ENCODE measurements around the gene ENAH. TPM values are rescaled to one million over a fixed set of nuclear protein-coding genes. Genes with fewer than 3 reads are reported as not detected.
A peak's percentile ranks its signal among the peaks of the same experiment; 100 is the strongest.
"Not testable (repeated sequence)": the region's sequence is repeated elsewhere in the genome, so short reads cannot be mapped to it uniquely, and the experiment has no call there.

The ENAH gene
- total RNA-seq, 1 experiment from 2014 or later = 19.4 TPM

GRCh38 chr1:225529726-225530125 is 123.2 kb downstream of the ENAH start:
- DNase-seq (ENCODE audit: low spot score) = no peak

- DNase-seq (ENCODE audit: low spot score) = no peak
Measured at GRCh38 chr1:225527575-225527974, 125.3 kb downstream of the ENAH start.

GRCh38 chr1:225526878-225527277 is 126.0 kb downstream of the ENAH start:
- no peak for DNase-seq (ENCODE audit: low spot score)

- no peak for DNase-seq (ENCODE audit: low spot score)
Measured at GRCh38 chr1:225525377-225525776, 127.5 kb downstream of the ENAH start.

GRCh38 chr1:225524570-225524969 is 128.4 kb downstream of the ENAH start:
- no peak for DNase-seq (ENCODE audit: low spot score)

- no peak for DNase-seq (ENCODE audit: low spot score)
Measured at GRCh38 chr1:225523263-225523950, 129.5 kb downstream of the ENAH start.

- no peak for DNase-seq (ENCODE audit: low spot score)
Measured at GRCh38 chr1:225522588-225523262, 130.2 kb downstream of the ENAH start.

- no peak for DNase-seq (ENCODE audit: low spot score)
Measured at GRCh38 chr1:225520587-225521227, 132.2 kb downstream of the ENAH start.

GRCh38 chr1:225519166-225519863 is 133.6 kb downstream of the ENAH start:
- DNase-seq (ENCODE audit: low spot score) = no peak

GRCh38 chr1:225517697-225518096 is 135.2 kb downstream of the ENAH start:
- no peak for DNase-seq (ENCODE audit: low spot score)

GRCh38 chr1:225517221-225517620 is 135.7 kb downstream of the ENAH start:
- no peak for DNase-seq (ENCODE audit: low spot score)

GRCh38 chr1:225514671-225515081 is 138.2 kb downstream of the ENAH start:
- DNase-seq (ENCODE audit: low spot score) = no peak

GRCh38 chr1:225513576-225513975 is 139.3 kb downstream of the ENAH start:
- DNase-seq (ENCODE audit: low spot score) = not testable (repeated sequence)

GRCh38 chr1:225511828-225512381 is 141.0 kb downstream of the ENAH start:
- no peak for DNase-seq (ENCODE audit: low spot score)

GRCh38 chr1:225510740-225511139 is 142.2 kb downstream of the ENAH start:
- not testable (repeated sequence) for DNase-seq (ENCODE audit: low spot score)

GRCh38 chr1:225509770-225510169 is 143.2 kb downstream of the ENAH start:
- no peak for DNase-seq (ENCODE audit: low spot score)

GRCh38 chr1:225509376-225509707 is 143.6 kb downstream of the ENAH start:
- DNase-seq (ENCODE audit: low spot score) = no peak

- peak; percentile 74 for DNase-seq (ENCODE audit: low spot score)
Measured at GRCh38 chr1:225508538-225509375, 144.2 kb downstream of the ENAH start.

GRCh38 chr1:225506727-225507126 is 146.2 kb downstream of the ENAH start:
- DNase-seq (ENCODE audit: low spot score) = no peak

- no peak for DNase-seq (ENCODE audit: low spot score)
Measured at GRCh38 chr1:225504776-225505175, 148.1 kb downstream of the ENAH start.

GRCh38 chr1:225500624-225501192 is 152.2 kb downstream of the ENAH start:
- DNase-seq (ENCODE audit: low spot score) = no peak

All from HT-29 (cell line).